GM19043 (cell line): Measurements from ENCODE around the gene TYW5.

ENCODE experiments used
- ATAC-seq: cut with Tn5 transposase; IDR thresholded peaks from one replicate; pipeline ENCODE4 v1.9.1; 2021; ENCODE audit warnings: low read depth; ENCODE audit not compliant: unreplicated experiment

The TYW5 gene, protein sequence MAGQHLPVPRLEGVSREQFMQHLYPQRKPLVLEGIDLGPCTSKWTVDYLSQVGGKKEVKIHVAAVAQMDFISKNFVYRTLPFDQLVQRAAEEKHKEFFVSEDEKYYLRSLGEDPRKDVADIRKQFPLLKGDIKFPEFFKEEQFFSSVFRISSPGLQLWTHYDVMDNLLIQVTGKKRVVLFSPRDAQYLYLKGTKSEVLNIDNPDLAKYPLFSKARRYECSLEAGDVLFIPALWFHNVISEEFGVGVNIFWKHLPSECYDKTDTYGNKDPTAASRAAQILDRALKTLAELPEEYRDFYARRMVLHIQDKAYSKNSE

DNA sequence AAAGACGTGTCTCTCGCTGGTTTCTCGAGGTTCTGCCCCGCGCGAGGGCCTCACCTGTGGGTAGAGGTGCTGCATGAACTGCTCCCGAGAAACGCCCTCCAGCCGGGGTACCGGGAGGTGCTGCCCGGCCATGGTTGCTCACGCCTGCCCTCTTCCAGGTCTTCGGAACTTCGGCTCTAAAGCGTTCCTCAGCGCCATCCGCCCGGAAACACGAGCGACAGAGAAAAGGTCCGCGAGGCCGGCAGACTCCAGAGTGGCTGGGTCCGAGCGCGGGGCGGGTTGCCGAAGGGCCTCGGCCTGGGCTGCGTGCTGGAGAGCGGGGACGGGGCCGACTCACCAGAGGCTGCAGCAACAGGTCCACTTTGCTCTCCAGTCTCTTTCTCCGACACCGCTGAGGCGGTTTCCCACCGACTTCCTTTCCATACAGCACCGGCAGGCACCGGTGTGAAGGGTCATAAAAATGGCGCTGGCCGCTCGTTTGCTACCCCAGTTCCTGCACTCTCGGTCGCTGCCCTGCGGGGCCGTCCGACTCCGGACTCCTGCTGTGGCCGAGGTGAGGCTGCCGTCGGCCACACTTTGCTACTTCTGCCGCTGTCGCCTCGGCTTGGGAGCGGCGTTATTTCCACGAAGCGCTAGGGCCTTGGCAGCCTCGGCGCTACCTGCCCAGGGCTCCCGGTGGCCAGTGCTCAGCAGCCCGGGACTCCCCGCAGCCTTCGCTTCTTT is at the start of gene TYW5, which contains the start of gene MAIP1:
TSS of gene TYW5 (minus strand) at position 153 of the 723 bp plus-strand sequence. CDS start at position 132, 21 bp downstream.
TSS of gene MAIP1 (plus strand) at position 244 of the 723 bp plus-strand sequence. CDS start at position 461, 217 bp downstream.
- peak; percentile 81 for ATAC-seq

DNA sequence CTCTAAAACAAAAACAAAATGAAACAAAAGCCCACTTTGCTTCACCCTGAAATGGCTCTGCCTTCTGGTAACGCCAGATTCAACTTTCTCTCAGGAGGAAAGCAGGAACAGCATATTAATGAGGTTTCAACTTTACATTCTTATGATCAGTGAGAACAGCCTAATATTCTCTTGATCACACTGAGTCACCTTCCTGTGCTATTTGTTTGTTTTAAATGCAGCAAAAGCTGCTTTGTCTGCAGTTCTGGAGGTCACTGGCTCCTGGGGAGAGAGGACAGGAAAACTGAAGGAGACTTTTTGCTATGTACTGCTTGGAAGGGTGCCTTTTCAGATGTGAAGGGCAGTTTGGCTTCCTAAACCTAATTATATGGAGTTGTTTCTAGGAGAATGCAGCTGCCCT is 48.2 kb upstream of the TYW5 start:
- ATAC-seq = no peak

DNA sequence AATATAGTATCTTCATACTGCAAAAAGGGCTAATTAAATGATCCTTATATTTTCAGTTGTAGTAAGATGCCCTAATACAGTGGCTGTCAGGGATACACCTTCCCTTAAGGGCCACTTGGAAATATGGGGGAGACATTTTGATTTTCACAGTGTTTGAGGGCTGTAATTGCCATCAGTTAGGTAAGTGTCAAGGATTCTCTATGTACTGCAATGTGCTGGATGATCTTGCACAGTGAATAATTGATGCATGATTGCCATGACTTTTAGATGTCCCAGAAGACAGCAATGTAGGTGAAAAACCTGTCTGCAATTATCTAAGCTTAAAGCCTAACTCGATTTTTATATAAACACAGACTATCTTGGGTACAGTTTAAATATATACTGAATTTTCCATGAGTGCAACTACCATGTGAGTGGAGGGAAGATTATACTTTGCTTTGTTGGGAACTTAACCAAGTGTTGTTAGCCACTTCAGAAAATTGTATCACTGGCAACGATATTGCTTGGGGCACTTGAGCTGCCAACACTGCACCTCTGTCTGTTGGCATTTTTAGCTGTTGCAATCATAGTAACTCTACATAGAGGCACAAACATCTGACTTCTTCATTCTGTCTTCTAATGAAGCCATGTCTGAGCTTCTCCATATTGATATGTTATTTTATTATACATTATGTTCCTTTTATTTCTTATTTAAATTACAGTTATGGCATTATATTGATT is 45.3 kb upstream of the TYW5 start:
- no peak for ATAC-seq

DNA sequence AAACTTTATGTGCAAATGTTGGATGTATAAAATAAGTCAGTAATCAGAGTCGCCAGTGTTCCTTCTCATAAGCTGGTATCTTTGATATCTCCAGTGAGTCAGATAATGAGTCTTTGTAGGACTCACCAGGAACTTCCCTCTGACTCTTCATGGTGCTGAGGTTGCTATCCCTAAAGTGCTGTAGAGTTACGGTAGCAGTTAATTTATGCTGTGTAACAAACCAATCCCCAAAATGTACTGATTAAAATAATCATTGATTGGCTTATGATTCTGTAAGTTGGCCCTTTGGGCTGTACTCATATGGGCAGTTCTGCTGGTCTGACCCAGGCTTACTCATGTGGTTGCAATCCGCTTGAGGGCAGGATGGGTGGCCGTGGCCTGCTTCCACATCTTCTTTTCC is 43.9 kb upstream of the TYW5 start:
- ATAC-seq = no peak

DNA sequence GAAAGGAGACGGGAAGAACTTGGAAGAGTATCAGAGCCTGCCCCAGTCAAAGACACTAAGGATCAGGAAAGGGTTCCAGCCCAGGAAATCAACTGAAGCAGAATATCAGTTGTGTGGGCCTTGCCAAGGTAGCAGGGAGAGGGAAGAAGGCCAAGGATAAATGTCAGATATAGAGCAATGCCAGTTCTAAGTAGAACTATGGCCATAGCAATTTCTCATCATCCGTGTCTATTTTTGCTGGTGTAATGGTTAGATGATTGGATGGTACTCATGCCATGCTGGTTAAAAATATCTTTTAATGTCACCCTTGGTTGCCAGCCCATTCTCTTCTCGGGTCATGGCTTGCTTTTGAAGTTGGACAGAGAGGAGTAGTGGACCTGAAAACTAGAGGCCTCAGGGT is 42.0 kb upstream of the TYW5 start:
- ATAC-seq = no peak

DNA sequence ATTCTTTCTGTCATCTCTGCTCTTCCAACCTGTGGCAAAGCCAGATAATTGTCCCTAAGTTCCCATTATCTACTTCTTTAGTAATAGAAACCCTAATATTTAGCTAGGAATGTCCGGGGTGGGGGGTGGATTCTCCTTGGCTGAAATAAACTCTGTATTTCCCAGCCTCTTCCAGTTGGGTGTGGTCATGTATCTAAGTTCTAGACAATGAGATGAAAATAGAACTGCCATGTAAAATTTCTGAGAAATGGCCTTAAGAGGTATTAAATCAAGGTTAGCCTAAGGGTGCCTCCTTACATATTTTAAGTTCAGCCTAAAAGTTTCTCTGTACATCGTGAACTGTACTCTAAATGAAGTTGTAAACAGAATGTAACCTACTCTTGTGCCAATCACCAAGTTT is 39.6 kb upstream of the TYW5 start:
- no peak for ATAC-seq

DNA sequence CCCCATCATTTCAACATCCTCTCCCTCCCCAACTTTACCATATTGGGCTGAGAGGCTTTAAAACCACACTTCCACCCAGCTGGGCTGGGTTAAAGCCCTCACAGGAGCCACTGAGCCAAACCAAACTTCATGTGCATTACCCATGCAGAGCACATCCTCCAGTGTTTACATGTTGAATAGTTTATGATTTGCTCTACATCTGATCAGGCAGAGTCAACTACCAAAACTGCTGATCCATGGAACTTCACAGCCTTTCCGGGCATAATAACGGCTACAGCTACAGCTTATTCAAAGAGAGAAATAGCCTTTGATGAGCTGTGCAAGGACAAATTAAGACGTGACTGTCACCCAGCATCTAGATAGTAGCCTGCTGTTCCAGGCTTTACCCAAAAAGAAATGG is 39.1 kb upstream of the TYW5 start:
- ATAC-seq = no peak

DNA sequence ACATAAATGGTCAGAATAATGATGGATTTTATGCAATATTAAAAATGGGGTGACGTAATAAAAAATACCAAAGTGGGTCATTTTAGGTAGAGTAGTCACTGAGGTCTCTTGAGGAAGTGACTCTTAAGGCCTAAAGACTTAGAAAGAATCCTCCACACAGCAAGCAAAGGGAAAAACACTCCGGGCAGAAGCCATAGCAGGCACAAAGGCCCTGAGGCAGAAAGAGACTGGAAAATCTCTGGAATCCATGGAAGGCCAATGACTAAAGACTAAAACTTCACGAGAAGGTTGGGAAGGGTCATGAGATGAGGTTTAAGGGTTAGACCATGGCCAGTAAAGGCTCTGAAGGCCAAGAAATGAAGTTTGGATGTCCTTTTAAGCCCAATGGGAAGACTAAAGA is 37.0 kb upstream of the TYW5 start:
- no peak for ATAC-seq

DNA sequence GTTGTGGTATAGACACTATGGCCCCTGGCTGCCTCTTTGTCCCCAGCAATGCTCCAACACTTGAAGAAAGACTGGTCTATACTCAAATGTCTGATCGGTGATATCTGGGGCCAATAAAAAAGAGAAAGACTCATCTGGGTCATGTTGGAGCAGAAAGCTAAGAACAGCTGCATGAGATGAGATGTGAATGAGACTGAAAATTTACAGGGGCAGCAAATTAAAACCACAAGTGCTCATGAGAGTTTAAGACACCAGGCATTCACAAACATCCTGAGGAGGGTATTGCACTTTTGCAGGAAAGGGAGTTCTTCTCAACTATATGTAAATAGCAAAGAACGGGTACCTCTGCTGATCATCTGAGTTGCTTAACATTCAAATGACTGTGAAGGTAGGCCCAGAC is 36.4 kb upstream of the TYW5 start:
- no peak for ATAC-seq

DNA sequence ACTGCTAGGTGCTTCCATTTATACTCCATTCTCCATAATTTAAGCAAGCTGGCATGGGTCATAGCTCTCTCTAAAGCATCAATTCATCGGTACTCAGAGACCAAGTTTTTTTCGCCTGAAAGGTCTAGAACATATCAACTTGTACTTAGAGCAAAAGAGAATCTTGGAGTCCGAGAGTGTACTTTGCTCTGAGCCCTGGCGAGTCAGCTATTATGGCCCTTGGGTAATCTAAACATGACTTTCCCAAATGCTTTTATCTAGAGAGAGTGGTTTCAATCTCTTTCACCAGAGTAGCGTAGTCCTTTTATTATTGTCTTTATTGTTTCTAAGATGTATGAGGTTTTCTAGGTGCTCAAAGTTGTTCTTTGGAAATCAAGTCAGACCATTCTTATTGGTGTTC is 34.5 kb upstream of the TYW5 start:
- ATAC-seq = no peak

DNA sequence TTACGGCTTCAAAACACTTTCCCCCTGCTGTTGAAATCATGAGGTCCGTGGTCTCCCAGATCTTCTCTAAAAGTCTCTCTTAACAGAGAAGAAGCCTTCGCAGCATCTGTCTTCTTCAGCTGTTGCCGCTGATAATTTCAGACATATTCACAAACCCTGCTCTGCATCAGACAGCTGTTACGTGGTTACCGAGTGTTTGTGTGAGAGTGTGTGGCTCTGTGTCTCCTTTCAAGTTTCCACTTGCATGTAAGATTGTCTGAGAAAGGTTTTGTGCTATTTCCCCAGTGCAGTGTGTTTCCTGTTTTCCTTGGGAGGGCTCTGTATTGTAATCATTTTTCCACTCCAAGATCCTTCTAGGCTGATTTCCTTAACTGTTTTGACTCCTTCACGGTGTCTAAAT is 32.9 kb upstream of the TYW5 start:
- no peak for ATAC-seq

DNA sequence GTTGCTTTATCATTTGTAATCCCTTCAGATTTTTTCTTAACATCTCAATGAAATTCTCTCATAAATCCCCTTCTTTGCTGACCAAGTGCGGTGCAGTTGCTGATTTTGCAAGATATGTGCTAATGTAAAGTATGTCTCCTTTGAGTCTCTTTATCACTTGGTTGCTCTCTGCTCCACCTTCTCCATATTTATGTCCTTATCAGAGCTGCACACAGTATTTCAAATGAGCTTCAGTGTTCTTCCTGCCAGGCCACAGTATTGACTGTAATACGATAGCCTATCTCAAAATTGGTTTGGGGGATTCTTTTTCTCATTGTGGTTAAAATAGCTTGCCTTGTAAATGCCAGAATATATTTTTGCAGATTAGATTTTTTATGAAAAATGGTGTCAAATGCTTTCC is 32.3 kb upstream of the TYW5 start:
- ATAC-seq = no peak

DNA sequence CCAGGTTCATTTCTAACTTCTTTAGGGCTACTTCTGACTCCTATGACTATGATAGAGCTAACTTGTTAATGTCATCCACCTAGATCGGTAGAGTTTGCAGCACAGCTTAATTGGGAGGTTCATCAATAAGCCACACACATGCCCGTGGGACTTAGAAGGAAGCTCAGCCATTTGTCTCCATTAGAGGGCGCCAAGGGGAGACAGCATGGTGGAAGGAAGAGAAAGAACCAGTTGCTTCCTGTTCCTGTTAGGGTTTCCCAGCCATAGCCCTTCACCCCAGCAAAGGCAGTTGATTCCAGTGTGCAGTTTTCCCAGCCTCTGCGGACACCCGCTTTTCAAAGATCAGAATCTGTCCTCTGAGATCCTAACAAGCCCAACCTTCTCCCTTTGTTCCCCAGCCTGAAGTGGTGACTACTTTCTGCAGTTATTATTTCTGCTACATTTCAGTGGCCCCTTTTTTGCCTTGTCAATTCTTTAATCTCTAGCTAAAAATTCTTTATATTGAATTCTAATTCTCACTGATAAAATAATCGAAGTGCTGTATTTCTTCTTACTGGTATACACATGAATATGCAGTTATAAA is 30.4 kb upstream of the TYW5 start:
- no peak for ATAC-seq

DNA sequence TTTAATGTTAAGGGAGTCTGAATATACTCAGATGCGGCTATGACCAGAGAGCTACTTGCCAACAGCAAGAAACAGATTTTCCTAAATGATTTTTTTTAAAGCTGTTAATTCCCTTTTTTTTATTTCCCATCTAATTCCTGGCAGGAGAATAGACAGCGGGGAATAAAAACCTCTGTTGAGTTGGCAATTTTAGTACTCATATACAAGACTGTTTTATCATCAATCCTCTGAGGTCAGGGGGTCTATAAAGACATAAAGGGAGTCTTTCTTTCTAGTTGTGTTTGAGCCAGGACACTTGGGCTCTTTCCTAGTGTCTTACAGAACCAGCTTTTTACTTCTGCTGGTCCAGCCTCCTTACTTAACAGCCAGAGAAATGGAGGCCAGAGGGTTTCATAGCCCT is 29.5 kb upstream of the TYW5 start:
- ATAC-seq = no peak

DNA sequence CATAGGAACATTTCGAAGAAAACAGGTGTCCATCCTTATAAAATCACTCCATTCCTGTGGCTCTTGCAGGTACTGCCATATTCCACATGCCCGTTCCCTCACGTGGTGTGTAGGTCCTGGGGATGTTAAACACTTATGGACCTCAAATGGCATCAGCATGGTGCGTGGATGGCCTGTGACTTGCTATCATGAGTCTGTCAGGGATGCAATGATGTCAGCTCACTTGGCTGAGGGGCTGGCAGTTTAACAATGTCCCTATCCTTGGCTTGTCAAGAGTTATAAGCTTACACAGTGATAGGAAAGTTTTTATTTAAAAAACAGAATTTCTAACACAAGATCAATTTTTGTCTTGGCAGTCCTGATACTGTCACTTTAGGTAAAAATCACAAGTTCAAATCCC is 28.9 kb upstream of the TYW5 start:
- ATAC-seq = no peak

DNA sequence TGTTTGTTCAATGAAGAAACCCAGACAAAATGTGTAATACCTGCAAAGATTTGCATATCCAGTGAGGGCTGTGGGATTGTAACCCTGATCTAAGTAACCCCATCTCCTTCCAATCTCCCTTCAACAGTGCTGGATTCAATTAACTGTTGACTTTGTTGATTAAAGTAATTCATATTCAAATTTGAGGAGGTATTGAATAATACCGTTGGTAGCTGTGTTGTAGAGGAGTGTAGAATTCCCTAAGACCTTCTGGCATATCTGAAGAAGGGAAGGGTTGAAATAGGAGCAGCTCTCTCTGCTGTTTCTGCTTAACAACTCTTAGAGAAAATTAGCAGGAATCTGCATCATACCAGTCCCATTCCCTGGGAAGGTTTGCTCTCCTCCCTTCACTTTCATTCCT is 28.2 kb upstream of the TYW5 start:
- ATAC-seq = no peak

DNA sequence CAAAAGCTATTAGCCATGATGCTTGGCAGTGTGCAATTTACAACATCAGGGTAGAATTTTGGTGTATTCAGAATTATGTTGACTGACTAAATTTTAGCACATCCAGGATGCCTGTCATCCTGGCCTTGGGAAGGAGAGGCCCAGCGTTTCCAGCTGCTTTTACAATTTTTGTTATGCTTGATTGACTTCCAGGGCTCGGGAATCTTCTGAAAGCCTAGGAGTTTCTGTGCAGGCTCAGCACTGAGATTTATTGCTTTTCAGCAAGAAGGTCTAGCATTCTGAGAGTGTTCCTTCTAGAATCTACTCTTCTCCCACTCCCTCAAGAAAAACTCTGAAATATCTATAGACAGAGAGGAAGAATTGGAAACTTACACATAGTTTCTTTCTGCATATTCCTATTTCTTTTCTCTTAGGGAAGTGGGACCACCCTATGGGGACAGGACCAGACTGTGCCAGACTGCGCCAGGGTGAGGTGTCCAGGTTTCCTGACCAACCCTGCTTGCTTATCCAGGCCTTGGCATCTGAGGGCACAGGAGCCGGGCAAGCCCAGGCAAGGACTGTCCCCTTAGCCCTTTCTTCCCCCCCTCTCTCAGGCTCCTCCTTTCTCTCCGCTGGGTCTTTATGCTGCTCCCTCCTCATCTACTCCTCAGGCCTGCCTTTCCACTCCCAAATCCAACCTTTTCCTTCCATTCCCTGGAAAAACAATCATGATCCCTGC is 27.0 kb upstream of the TYW5 start:
- ATAC-seq = no peak

DNA sequence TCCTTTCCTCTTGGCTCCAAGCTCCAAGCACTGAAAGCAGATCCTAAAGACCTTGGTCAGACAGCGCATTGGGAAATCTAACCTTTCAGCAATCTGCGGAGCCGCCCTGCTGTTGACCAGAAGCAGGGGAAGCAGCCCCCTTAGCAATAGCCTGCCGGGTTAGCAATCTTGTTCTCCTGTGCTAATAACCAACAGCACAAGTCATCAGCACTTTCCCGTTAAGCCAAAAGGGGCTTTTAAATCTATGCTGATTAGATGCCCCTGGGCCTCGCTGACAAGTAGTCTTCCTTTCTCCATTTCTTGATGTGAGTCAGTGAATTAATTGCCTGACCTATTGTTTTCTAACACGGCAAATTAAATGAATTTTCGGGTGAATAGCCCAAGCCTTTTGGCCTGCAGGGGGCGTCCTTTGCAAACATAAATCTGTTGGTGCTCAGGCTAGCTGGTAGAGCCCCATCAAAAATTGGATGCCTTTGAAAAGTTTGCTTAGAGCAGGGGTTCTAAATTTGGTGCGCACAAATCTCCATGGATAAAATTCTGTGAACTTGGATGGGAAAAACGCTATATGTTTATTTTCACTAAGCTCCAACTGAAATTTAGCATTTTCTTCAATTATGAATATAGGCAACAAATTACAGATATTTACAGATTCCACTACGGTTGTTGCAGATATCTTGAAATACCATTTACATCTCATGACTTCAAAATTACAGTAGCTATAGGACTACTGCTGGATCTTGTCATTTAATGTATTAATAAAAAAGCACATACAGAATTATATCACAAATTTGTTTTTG is 24.7 kb upstream of the TYW5 start:
- ATAC-seq = peak; percentile 39

DNA sequence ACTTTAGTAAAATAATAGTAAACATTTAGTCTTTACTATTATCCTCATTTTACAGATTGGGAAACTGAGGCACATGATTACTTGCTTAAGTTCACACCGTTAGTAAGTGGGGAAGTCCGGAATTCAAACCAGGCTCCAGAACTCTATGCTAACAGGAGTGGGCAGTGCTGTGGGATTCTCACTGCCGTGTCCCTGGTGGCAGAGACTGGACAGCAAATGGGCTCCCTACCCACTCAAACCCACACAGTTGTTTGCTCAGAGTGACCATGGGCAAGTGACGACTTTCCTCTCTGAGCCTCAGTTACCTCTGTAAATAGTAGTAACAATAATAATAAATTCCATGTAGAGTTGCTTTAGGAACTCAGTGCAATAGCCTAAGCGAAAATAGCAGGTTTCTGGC is 24.1 kb upstream of the TYW5 start:
- no peak for ATAC-seq

DNA sequence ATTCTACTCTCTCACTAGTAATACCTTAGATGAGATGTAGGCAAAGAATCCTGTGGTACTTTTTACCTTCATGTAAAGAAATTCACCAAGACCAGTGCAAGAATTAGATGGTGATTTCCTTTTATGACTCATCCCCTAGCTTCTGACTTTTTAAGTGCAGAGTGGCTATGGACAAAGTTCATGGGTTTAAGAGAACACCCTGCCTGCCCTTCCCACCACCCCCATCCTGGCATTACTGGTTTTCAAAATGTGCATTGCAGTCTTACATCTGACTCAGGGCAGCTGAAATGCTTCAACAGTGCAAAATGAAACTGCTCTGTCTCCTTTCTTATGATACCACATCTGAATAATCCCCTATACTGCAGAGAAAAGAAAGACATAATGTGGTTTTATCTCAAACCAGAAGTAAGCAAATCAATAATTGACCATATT is 22.7 kb upstream of the TYW5 start:
- ATAC-seq = peak; percentile 69
